NCI-H2196 (cell line): ENCODE measurements around the gene NDFIP1.
A peak's percentile ranks its signal among the peaks of the same experiment; 100 is the strongest.

Source experiments
- DNase-seq: peaks from one replicate; lab custom pipeline; 2025; ENCODE audit not compliant: unreplicated experiment; lab: John Stamatoyannopoulos, UW

The NDFIP1 gene

GRCh38 chr5:142117579-142118151, 9.1 kb downstream of the NDFIP1 start:
- no peak for DNase-seq

- no peak for DNase-seq
These were observed 9.6 kb downstream of the NDFIP1 start for GRCh38 chr5:142118155-142118686.

GRCh38 chr5:142119051-142119625, 10.6 kb downstream of the NDFIP1 start:
- DNase-seq, result no peak

DNA sequence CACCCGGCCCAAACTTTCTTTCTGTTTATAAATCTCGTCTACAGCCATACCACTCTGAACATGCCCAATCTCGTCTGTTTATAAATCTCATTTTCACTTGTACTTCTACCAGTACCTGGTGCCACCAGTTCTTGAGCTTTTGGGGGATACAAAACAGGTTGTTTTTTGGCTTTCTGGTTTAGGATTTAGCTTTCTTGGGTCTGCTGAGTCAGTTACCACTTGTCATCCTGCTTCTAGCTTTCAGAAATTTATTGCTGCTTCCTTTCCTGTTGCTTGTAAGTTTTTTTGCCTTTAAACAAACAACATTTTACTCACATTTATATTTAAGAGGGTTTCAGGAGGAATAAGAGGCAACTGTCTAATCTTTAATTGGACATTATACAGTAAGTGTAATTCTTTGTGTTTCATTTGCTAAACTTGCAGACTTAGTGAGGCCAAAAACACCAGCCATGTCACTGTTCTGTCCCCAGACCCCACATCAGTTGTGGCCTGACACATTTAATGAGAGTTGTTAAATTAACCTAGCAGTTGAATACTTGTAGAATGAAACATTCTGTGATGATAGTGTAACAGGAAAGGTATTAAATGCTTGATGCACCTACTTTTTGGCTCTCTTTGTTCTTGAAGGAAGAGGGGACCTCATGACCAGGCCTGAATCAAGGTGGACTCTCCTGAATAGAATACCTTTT, 11.8 kb downstream of the NDFIP1 start:
- DNase-seq, result no peak

GRCh38 chr5:142122121-142122520, 13.5 kb downstream of the NDFIP1 start:
- DNase-seq, result no peak

DNA sequence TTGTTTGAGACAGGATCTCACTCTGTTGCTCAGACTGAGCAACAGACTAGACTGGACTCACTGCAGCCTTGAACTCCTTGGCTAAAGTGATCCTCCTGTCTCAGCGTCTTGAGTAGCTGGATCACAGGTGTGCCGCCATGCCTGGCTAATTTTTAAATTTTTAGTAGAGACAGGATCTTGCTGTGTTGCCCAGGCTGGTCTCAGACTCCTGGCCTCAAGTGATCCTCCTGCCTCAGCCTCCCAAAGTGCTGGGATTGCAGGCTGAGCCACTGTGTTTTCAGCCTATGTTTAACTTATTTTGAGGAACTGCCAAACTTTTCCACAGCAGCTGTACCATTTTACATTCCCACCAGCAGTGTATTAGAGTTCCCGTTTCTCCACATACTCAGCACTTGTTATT, 16.8 kb downstream of the NDFIP1 start:
- no peak for DNase-seq

GRCh38 chr5:142125963-142126362, 17.4 kb downstream of the NDFIP1 start:
- no peak for DNase-seq

DNA sequence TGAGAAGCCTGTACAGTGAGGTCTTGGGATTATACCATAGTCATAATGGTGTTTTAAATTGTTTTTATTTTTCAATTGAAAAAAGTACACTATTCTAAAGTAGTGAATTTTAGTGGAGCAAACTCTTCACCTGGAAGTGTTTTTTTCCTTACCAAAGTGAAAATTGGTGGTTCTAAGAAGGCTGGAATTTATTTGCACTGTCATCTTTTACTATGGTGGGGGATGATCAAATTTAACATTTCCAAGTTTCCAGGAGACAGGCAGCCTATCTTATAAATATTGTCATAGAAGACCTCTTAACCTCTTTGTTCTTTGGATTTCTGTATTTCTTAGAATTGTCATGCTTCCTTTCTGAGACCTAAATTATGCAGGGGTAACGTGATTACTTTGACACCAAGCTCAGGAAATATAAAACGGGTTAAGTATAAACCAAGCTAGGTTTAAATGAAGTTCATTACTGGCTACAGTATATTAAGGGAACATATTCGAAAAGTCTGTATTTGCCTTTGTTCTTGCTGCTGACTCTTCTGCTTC, 20.2 kb downstream of the NDFIP1 start:
- DNase-seq, result no peak

GRCh38 chr5:142129446-142130066, 21.0 kb downstream of the NDFIP1 start:
- DNase-seq, result no peak

- DNase-seq, result no peak
These were observed 22.8 kb downstream of the NDFIP1 start for GRCh38 chr5:142131394-142131793.

- DNase-seq, result no peak
These were observed 24.3 kb downstream of the NDFIP1 start for GRCh38 chr5:142132916-142133315.

DNA sequence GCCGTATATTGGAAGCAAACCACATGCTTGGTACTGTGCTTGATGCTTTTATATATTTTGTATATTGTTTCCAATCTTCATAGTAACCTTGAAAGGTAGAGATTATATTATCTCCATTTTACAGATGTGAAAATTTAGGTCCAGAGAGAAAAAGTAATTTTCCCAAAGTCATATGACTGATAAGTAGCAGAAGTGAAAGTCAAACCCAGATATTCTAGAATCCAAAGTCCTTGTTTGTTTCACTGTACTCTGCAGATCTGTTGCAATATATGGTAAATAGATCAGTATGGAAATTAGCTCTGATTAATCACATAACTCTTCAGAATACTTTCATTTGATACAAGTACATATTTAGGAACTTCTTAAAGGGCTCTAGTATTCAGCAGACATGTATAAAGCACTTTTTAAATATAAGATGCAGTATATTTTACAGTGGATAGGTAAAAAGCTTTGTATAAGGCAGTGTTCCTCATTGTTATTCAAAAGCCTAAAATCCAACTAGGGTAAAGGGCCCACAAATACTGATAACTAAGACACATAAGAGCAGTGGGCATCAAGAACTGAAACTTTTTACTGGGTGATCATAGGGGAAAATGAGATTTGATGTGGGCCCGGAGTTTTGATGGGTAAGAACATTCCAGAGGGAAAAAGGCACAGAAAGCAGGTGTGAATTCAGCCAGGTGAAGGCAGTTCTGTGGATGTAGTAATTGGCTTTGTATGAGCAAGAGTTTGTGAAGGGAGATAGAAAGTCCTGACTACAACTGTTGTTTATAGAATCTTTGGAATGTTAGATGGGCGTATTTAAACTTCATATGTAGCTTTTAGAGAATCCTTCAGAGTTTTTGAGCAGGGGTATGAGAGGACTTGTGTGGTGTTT, 25.0 kb downstream of the NDFIP1 start:
- no peak for DNase-seq

DNA sequence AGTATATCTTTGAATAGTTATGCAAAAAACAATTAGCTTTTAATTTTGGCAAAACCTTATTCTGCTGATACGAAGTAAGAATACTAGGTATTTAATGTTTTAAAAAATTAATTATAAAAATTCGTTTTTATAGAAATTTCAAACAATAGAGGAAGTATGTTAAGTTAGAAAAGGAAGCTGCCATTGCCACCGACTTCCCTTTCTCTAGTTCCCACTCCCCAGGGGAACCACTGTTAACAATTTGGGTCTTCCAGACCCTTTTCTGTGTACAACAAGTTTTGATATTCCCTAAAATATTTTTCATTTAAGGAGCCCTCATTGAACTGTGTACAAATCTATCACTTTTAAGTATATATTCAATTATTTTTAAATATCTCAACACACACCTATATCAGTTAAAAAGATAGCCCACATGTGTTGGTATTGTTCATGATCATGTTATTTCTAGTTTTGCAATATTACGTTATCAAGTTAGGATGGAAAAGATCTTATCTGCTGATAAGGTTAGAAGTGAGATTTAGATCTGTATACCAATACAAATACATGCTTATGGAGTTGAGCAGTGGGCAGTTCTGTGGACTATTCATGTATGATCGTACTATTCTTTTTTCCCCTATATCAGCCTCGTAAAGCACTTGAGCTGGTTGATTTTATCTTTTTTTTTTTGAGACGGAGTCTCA, 25.9 kb downstream of the NDFIP1 start:
- no peak for DNase-seq

GRCh38 chr5:142141463-142141862, 32.9 kb downstream of the NDFIP1 start:
- no peak for DNase-seq

GRCh38 chr5:142143878-142144277, 35.3 kb downstream of the NDFIP1 start:
- DNase-seq, result peak; percentile 34

DNA sequence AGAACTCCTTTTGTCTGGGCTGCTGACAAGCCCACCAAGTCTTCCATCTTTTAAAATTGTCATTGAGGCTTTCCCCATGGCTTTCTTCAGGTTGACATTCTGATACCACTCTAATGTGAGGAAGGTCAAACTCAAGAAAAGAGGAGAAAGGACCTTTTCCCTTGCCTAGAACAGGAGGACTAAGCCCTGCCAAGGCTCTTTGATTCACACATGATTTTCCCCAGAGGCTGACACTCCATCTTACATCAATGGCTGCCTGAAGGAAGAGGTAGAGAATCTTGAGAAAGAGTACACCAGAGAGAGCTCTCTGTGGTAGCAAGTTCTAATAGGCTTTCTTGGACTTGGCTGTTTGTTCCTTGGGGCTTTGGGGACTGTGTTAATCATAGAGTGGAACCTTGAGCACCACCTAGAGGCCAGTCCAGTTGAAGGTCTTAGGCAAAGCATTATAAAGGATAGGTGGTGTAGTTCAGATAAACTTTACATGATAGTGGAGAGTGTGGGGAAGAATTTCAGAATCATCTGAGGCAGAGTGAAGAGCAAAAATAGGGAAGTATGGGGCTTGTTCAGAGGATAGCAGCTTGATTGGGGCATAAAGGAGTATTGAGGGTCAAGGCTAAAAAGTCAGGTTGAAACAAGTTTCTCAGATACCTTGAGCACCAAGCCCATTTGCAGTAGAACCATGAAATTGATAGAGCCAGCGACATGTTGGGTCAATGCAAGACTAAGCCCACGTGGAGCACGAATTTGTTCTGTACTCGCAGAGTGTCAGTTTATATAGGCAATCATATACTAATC, 36.7 kb downstream of the NDFIP1 start:
- peak; percentile 51 for DNase-seq

DNA sequence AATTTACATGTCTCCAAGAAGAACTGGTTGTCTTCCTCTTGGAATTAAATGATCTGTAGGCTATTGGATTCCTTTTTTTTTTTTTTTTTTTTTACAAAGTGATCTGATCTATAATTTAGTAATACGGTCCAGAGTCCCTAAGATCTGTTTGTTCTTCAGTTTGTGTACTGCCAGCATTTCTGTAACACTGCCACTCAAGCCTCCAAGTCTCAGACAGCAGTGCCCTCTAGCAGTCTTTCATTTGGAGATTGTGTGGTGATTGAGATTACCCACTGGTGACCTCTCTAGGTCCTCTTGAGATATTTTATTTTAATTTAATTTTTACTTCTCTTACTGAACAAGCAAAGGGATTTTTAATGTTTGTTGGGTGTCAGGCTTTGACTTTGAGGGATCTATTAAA, 40.8 kb downstream of the NDFIP1 start:
- DNase-seq, result no peak

DNA sequence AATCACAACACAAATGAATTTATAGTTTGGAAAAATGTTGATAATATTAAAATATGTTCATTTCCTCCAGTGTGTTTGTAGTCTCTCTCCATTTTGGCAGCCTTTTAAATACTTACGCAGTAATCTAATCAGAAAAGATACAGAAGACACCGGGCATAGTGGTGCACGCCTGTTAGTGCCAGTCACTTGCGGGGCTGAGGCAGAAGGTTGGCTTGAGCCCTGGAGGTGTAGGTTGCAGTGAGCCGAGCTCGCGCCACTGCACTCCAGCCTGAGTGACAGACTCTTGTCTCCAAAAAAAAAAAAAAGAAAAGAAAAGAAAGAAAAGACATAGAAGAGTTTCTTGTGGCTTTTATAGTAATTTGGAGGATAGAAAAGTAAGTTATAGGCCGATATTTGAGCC, 41.9 kb downstream of the NDFIP1 start:
- no peak for DNase-seq
